Fibroblast of peridontal ligament (primary cell): ENCODE data around the gene CCNL2.
"Not testable (repeated sequence)": the region's sequence is repeated elsewhere in the genome, so short reads cannot be mapped to it uniquely, and the experiment has no call there.

Experiments used
- DNase-seq: peaks from one replicate; pipeline ENCODE4 v3.0.0-alpha.2; 2010; ENCODE audit errors: extremely low read depth

Gene CCNL2

DNA sequence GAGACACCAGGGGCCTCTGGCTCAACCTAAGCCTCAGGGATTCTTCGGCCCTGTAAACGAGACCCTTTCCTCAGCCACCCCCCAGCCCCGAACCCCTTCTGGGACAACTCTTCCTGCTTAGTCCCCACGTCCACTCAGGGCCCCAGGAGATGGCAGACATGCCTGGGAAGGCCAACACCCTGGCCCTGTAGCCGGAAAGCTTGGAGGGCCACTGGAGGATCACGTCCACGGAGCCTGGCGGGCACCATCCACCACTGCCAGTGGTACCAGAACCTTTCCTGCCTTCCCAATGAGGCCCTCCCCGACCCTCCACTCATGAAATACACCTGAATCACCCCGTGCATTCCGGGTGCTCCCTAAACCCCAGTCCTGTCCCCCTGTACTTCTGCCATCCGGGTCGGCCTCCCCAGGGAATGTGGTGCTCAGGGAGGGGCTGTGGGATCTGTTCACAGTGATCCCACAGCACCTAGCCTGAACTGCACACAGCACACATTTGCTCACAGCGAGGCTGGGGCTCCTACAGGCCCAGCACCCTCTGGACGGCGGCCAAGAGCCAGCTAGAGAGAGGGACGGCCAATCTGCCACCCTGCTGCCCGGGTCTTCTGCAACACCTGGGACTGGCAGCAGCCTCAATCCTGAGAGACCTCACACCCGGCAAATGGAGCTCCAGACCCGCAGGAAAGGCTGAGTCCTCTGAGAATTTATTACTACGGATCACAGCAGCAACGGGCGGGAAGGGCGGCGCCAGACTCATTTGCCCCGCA, 25.9 kb downstream of the CCNL2 start:
- no peak for DNase-seq

DNA sequence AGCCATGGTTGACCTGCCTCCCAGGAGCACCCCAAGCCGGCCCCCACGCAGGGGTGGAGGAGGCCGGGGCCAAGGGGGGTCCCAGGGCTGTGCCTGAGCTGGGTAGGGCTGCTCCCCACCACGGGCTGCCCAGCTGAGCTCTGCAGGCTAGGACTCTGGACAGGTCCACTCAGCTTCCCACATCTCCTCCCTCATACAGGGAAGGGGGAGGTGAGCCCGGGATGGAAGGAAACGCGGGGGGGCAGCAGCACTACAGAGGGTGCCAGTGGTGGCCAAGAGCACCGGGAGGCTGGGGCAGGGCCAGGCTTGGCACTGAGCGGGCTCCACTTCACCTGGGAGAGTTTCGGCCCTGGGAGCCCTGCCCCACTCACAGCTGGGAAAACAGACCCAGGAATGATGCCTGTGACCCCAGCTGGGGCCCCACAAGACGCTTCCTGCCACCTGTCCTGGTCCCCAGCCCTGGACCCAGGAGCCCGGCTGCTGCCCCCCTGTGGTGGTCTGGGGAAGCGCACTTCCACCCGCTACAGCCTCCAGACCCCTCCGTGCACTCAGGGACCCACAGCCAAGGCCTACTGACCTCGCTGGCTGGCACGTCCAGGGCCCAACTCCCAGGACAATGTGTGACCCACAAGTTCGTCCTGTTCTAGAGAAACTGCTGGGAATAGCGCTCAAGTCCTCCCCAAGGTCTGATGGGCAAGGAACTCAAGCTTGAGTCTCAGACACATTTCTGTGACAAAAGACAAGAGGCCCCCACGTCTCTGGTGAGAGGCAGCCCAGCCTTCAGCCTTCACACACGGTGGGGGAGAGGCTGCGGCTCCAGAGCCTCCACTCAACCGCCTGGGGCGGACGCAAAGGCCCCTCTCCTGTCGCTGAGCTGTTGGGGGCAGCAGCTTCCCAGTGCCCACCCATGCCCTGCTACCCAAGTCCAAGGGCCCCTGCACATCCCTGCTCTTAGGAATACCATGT, 27.1 kb downstream of the CCNL2 start:
- peak; percentile 51 for DNase-seq

DNA sequence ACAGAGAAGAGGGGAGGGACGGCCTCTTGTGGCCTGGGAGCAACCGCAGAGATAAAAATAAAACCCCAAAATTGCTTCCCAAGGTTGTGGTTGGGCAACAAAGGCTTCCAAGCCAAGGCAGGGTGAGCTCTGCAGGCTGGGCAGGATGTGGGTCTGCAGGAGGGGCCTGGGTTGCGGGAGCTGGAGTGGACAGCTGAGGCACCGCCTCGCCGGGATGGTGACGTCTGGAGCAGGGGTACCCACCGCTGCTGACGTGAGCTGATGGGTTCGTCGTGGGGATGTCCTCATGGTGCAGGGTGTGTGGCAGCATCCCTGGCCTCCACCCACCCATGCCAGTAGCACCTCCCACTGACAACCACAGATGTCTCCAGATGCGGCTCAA, 27.8 kb downstream of the CCNL2 start:
- peak; percentile 86 for DNase-seq

DNA sequence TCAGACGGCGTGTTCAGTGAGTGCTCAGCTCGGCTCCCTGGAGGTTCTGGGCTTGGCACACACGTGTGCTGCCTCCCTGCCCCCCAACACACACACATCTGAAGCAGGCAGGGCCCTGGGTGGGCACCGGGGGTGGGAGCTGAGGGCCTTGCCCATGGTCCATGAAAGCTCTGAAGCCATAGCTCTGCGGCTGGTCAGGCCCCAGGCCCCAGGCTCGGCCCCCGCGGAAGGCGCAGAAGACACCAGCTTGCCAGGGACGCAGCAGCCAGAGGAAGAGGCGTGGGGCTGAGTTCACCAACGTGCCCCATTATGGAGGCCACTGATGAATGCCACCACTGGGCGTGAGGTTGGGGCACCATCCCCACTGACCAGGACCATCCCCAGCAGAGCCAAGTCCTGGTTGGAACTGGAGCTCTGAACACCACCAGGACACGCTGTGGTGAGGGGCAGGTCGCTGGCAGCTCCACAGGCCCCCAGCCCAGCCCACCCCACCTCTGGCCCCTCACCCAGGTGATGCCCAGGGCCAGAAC, 28.3 kb downstream of the CCNL2 start:
- no peak for DNase-seq

DNA sequence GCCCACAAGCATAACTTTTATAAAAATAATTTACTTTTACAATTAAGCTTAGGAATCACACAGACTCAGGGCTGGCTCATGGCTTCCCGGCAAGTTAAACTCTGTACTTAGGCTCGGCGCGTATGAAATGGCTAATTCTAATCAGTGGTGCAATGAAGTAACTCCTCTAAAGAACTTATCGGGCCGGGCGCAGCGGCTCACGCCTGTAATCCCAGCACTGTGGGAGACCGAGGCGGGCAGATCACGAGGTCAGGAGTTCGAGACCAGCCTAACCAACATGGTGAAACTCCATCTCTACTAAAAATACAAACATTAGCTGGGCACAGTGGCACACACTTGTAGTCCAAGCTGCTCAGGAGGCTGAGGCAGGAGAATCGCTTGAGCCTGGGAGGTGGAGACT, 29.0 kb downstream of the CCNL2 start:
- DNase-seq: not testable (repeated sequence)

DNA sequence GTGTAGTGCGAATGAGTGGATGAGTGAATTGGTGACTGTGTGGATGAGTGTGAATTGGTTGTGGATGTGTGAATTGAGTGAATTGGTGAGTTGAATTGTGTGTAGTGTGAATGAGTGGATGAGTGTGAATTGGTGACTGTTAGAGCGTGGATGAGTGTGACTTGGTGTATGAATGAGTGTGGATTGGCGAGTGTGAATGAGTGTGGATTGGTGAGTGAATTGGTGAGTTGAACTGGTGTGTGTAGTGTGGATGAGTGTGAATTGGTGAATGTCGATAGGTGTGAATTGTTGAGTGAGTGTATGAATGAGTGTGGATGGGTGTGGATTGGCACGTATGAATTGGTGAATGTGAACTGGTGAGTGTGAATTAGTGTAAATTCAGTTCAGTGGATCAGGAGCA, 31.8 kb downstream of the CCNL2 start:
- no peak for DNase-seq

DNA sequence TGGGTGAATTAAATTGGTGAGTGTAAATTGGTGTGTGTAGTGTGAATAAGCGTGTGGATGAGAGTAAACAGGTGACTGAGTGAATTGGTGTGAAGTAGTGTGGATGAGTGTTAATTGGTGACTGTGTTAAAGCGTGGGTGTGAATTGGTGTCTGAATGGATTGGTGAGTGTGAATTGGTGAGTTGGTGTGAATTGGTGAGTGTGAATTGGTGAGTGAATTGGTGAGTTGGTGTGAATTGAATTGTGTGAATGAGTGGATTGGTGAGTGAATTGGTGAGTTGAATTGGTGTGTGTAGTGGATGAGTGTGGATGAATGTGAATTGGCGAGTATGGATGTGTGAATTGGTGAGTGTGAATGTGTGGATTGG, 32.5 kb downstream of the CCNL2 start:
- no peak for DNase-seq

- DNase-seq: no peak
These were observed 33.0 kb downstream of the CCNL2 start for GRCh38 chr1:1365875-1366698.

DNA sequence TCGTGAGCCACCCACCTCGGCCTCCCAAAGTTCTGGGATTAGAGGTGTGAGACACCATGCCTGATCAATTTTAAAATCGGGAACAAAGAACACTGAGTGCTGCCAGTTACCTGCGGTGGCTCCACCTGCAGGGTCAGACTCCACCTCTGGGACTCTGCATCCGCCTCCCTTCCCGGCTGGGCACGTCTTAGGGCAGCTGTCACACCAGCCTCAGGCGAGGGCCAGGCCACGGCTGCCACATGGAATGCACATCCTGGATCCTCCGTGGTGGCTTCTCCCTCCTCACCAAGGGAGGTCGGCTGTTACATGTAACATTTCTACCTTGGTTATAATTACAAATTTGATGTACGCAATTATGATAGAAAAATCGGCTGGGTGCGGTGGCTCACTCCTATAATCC, 34.9 kb downstream of the CCNL2 start:
- DNase-seq: no peak

DNA sequence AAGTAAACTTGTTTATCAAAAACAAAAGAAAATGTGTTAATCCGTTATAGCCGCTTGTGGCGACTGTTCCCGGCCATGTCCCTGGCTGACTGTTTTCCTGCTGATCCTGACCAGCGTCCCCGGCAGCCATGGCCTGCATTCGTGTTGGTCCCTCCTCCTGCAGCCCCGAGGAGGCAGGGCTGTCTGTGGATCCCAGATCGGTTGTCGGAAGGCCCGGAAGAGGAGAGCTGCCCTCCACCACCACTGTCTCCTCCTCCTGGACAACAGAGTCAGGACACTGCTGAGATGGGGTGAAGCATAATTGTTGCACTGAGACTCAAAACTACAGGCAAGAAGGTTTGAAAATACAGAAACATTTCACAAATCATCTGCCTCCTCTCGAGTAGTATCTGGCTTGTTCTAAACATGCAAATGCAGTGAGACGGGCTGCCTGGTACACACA, 37.1 kb downstream of the CCNL2 start:
- DNase-seq: peak; percentile 87

DNA sequence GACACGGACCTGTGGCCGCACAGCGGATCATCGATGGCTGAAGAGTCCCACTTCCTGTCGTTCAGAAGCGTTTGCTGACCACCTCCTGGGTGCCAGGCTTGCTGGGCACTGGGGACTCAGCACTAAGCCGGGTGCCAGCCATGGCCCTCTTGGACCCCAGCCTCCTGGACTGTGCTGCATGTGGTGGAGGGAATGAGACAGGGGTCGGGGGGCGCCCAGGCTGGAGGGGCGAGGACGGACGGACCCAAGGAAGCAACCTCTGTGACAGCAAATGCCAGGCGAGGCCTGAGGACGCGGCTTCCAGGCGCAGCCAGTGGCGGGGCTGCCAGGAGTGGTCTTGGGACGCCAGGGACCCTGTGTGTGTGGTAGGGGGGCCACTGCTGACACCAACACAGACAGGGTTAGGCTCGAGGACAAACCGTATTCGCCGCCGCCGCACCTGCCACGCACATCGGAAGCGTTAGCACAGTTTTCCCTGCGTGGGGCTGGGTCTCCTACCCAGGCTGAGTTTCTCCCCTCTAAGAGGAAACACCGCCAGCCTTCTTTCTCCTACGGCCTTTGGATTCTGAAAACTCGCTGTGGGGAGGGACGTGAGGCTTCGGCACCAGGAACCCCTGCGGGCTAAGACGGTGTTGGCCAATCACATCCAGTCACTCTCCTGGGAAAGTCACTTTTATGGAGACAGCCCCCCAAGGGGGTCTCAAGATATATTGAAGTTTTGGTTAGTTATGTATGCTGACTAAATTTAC, 37.7 kb downstream of the CCNL2 start:
- DNase-seq: no peak

GRCh38 chr1:1360506-1361169, 38.5 kb downstream of the CCNL2 start:
- peak; percentile 94 for DNase-seq

DNA sequence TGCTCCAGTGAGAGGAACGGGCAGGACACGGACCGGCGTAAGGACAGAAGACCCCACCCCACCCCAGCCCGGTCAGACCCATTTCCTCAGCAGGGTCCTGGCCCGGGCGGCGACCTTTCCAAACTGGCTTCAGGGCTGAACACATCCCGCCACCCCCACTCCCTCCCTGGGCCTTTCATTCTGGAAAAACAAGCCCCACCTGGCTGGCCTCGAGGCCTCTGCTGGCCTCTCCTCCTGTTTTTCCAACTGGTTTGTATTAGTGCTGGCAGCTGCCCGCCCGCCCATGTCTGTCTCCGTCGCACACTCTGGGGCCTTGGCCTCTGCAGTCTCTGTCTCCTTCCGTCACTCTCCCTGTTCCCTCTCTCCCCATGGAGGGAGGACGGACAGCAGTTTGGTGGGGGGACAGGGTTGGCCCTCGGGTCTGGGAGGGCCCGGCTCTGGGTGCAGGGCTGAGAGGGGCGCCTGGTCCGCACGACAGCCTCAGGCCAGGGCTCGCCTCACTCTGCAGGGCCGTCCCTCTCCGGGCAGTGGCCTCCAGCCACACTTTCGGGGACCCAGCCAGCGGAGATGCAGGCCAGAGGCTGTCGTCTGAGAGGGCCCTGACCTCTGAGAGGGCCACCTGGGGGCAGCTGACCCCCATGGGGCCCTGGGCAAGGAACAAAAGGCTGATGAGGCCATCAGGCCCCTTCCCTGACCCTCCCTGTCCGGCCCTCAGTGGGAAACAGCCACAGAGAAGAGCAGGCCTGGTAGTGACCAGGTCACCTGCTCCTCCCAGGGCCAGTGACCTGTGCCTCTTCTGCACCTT, 39.3 kb downstream of the CCNL2 start:
- DNase-seq: peak; percentile 88

DNA sequence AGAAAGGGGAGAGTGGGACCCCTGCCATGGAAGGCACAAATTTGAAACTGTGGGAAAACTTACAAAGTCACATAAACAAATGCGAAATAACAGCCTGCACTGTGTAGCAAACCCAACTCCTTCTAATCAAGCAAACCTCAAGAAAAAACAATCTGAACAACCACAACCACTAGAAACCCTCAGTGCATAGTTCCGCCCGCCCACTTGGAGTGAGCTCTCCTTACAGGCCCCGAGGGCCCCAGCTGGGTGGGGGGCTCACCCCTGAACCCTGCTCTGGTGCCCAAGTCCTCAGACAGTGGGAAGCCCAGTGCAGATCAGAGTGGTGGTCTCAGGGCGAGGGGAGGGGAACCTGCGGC, 39.8 kb downstream of the CCNL2 start:
- DNase-seq: peak; percentile 97

GRCh38 chr1:1358433-1359271, 40.5 kb downstream of the CCNL2 start, which contains the start of gene MXRA8:
TSS of gene MXRA8 (minus strand) at chr1:1358555. CDS start at chr1:1358504, 51 bp downstream.
- peak; percentile 94 for DNase-seq

DNA sequence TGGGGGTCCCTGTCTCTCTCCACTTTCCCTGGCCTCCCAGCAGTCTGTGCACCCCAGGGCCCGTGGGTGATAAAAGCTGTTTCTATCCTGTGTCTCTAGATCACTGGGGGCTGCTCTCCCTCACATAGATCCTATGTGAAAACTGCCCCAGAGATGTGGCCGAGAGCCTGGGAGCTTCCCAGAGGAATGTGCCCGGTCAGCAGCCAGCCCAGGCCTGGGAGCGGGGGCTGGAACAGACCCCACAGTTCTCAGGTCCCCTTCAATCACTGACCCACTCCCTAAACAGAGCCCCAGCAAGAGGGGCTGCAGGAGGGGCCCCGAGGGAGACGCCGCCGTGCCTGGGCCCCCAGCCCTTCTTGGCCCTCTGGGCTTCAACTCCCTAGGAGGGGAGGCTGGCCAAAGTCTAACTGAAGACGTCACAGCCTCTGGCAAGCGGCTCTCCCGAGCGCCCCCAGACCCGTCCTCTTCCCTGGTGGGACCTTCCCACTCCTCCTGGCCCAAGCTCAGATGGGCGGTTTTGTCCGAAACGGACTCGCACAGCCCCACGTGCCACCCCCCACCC, 41.2 kb downstream of the CCNL2 start:
- no peak for DNase-seq

- no peak for DNase-seq
These were observed 42.2 kb downstream of the CCNL2 start for GRCh38 chr1:1356796-1357401.
